GM12878 (cell line): Measurements from ENCODE around the gene ANKRD62. TPM values are rescaled to one million over a fixed set of nuclear protein-coding genes. Genes with fewer than 3 reads are reported as not detected.

ENCODE experiments used
- BMI1 ChIP-seq: fragments of 450-650 bp; IDR thresholded peaks from 2 replicates; pipeline ENCODE4 v1.6.1; 2016; ENCODE audit warnings: mild to moderate bottlenecking, moderate library complexity, borderline replicate concordance
- EZH2 ChIP-seq: IDR thresholded peaks from 2 replicates; pipeline ENCODE4 v1.6.1; 2012; ENCODE audit warnings: low read depth, mild to moderate bottlenecking, control low read depth, inconsistent platforms, low read length, borderline replicate concordance; ENCODE audit not compliant: control insufficient read depth
- LARP7 ChIP-seq: fragments of 450-650 bp; IDR thresholded peaks from 2 replicates; pipeline ENCODE4 v1.6.1; 2017; ENCODE audit warnings: mild to moderate bottlenecking
- NFIC ChIP-seq: IDR thresholded peaks from 2 replicates; pipeline ENCODE4 v1.6.1; 2012; ENCODE audit warnings: low read depth, mild to moderate bottlenecking, inconsistent platforms, low read length, moderate library complexity
- RAD21 ChIP-seq: IDR thresholded peaks from 2 replicates; pipeline ENCODE4 v1.6.1; 2011; ENCODE audit warnings: mild to moderate bottlenecking, low read depth, low read length, moderate library complexity; ENCODE audit not compliant: insufficient read depth
- SMARCA5 ChIP-seq: fragments of 450-650 bp; IDR thresholded peaks from 2 replicates; pipeline ENCODE4 v1.6.1; 2017; ENCODE audit warnings: mild to moderate bottlenecking
- SMC3 ChIP-seq: IDR thresholded peaks from 2 replicates; pipeline ENCODE4 v1.6.1; 2011; ENCODE audit warnings: low read length, improper control_type of control experiment, borderline replicate concordance
- TBL1XR1 ChIP-seq: IDR thresholded peaks from 2 replicates; pipeline ENCODE4 v1.6.1; 2012; ENCODE audit warnings: low read depth, low read length, improper control_type of control experiment
- ZNF592 ChIP-seq: fragments of 450-650 bp; IDR thresholded peaks from 2 replicates; pipeline ENCODE4 v1.6.1; 2017; ENCODE audit warnings: mild to moderate bottlenecking, moderate library complexity
- polyA plus RNA-seq, 11 experiments: library from polyadenylated mRNA; depleted of rRNA in 4 of 11; unstranded in 6 of 11; stranded (reverse) in 5 of 11; fragments of >200 nt; fragmentation: Nextera tagmentation in 4 of 11; fragmentation: Illumina TruSeq in 1 of 11; extraction: Ambion mirVana in 4 of 11; extraction: Trizol in 1 of 11; gene quantifications; 1 replicate in 1 of 11; 2 replicates in 10 of 11; pipeline versions ENCODE4 v1.2.1 to v1.2.3, GENCODE V29; 2011 to 2016; ENCODE audit warnings: inconsistent platforms in 2 of 11, missing spikeins in 2 of 11, low read depth in 1 of 11
- total RNA-seq, 4 experiments: library from RNA; depleted of rRNA in 3 of 4; stranded (reverse); fragments of >200 nt in 3 of 4; fragmentation: Illumina TruSeq in 1 of 4; extraction: Trizol in 1 of 4; gene quantifications; 2 replicates each; pipeline versions ENCODE4 v1.2.1 to v1.2.3, GENCODE V29; 2013 to 2021

Gene ANKRD62
- total and polyA plus RNA-seq, 10 of the 15 experiments (the other 5 are each of a cell fraction or from before 2014, with no cell fraction given), result not detected

- TF ChIP-seq ZNF592 (no peak), BMI1 (no peak), SMC3 (peak; percentile 62), SMARCA5 (no peak), LARP7 (no peak), RAD21 (peak; percentile 67), EZH2 (no peak), NFIC (no peak), TBL1XR1 (no peak)
Observed at GRCh38 chr18:12092398-12093229, 1.0 kb upstream of the ANKRD62 start (continued).
